Fibroblast of skin of right quadriceps (primary cell): ENCODE measurements around the gene BET1L.
"Not testable (repeated sequence)": the region's sequence is repeated elsewhere in the genome, so short reads cannot be mapped to it uniquely, and the experiment has no call there.

ENCODE experiments used
- DNase-seq: peaks from one replicate; pipeline ENCODE4 v3.0.0-alpha.2; 2013

Gene BET1L

DNA sequence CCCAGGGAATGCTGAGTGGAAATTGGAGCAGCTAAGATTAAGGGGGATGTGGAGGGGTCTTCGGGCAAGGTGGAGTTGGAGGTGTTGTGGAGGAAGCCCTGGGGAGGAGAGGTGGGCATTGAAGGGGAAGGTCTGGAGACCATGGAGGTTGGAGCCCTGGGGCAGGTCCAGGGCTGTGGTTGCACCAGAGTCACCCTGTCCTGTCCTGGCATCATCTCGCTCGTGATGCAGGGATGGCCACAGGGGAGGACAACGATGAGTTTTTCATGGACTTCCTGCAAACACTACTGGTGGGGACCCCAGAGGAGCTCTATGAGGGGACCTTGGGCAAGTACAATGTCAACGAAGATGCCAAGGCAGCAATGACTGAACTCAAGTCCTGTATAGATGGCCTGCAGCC is 13.7 kb downstream of the BET1L start:
- not testable (repeated sequence) for DNase-seq

DNA sequence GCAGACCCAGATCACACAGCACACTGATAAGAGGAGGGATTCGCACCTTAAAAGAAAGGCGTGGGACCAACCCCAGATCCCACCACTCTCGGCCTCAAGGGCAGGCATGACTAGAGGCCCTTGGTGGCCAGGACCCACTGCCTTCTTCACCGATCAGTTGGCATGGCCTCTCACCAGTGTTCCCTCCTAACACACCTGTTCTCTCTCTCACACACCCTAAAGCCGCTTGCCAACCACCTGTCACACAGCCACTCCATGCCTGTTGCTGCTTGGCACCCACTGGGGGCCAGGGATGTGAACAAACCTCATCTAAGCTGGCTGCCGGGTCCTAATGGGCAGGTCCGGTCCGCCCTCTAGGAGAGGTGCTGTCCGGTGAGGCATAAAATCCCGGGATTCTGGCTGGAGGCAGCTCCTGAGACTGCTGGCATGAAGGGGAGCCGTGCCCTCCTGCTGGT is 14.5 kb downstream of the BET1L start, which contains the start of gene SCGB1C1:
SCGB1C1 (plus strand) TSS at position 405 of the 455 bp plus-strand sequence; CDS start at position 427, 22 bp downstream.
- DNase-seq = not testable (repeated sequence)

DNA sequence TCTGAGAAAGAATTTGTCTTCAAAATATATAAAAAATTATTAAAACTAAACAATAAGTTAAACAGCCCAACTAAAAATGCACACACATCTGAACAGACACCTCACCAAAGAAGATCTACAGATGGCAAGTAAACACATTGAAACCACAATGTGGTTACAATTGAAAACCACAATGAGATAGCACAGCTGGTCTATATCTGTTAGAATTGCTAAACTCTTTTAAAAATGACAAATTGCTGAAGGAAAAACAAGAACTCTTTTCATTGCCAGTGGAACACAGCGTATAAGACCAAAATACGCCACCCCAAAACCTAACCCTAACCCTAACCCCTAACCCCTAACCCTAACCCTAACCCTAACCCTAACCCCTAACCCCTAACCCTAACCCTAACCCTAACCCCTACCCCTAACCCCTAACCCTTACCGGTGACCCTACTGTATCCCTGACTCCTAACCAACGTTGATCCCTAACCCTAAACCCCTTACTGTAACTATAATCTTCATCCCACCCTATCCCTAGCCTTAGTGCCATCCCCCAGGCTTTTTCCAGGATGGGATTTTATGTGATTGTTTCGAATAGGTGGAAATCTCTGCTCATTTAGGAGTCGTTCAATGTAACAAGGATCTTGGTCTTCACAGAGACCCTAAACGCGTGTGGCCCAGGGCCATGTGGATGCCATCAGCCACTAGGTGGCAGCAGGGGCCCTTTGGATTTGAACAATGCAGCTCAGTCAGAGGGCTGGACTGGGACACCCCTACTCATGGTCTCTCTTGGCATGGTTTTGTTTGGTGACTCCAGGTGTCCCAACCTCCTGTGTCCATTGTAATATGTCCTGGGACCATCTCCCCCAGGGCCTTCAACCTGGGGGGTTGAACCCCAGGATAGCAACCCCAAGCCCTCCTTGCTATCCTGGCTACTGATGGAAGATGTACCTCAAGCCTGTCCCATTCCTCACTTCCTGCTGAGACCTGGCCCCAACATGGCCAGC is 15.4 kb downstream of the BET1L start:
- DNase-seq = not testable (repeated sequence)

DNA sequence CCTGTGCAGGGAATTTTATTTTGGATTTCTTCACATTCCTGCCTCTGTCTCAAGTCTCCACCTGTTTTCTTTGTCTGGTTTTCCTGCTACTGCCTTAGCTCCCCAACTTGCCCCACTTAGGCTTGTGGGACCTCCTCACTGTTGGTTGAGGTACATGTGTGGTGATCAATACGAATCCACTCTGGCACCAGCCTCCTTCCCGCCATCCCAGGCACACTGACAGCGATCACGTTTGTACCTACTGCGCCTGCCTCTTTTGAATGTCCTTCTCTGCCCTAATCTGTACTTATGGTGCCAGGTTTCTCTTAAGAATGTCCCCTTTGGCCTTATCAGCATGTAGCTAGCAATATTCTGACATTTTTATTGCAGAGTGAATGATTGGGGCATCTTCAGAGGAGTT is 16.7 kb downstream of the BET1L start:
- DNase-seq = not testable (repeated sequence)

DNA sequence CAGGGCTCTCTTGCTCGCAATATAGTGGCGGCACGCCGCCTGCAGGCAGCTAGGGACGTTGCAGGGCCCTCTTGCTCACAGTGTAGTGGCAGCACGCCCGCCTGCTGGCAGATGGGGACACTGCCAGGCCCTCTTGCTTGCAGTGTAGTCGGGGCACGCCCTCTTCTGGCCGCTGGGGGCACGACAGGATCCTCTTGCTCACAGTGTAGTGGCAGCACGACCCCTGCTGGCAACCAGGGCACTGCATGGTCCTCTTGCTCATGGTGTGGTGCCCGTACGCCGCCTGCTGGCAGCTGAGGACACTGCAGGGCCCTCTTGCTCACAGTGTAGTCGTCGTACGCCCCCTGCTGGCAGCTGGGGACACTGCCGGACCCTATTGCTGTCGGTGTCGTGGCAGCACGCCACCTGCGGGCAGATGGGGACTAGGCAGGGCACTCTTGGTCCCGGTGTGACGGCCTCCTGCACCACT is 17.3 kb downstream of the BET1L start:
- not testable (repeated sequence) for DNase-seq

DNA sequence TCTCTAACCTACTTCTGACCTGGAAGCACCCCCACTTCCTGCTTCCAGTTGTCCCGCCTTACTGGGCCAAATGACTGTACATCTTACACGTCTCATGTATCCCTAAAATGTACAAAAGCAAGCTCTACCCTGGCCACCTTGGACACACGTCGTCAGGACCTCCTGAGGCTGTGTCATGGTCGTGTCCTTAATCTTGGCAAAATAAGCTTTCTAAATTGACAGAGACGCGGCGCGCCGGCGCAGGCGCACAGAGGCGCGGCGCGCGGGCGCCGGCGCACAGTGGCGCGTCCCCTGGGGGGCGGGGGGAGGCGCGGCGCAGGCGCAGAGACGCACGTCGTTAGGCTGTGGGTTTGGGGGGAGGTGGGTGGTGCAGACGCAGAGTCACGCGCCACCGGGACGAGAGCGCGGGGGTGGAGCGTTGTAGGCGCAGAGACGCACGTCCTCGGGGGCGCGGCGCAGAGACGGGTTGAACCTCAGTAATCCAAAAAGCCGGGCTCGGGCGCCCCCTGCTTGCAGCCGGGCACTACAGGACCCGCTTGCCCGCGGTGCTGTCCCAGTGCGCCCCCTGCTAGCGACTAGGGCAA is 17.9 kb downstream of the BET1L start:
- DNase-seq = not testable (repeated sequence)

DNA sequence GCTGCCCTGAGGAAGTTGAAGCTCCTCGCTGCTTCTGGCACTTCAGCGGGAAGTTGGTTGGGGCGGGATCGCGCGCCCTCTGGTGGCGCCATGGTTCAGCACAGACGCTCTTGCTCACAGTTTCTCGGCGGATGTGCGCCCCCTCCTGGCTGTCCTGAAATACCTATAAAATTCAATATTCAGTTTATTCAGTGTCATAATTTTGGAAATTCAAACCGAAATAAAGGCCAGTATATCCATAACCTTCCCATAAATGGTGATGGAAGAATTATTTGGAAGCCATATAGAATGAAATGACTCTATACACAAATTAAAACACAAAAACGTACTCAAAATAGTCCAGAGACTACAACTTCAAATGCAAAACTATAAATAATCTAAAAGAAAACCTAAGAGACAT is 27.0 kb downstream of the BET1L start:
- not testable (repeated sequence) for DNase-seq
